ENCODE results near the gene ADNP.
"Not testable (repeated sequence)": the region's sequence is repeated elsewhere in the genome, so short reads cannot be mapped to it uniquely, and the experiment has no call there.

Gene ADNP

GRCh38 chr20:50895111-50895830 lies 36.0 kb downstream of the ADNP start:
- H3K36me3 Mint-ChIP-seq = peaks cover 51% of the 10 kb centered on the region
- H3K27ac Mint-ChIP-seq = no peak overlapping the region
- H3K4me1 Mint-ChIP-seq = peaks cover 34% of the 10 kb centered on the region
- ATAC-seq = no peak
- no peaks in the 10 kb centered on the region for H3K27me3 Mint-ChIP-seq
- no peak overlapping the region for H3K4me3 Mint-ChIP-seq
- no peaks in the 10 kb centered on the region for H3K9me3 Mint-ChIP-seq

GRCh38 chr20:50893620-50894019 lies 37.6 kb downstream of the ADNP start:
- peak overlapping the region; percentile 80 for H3K27ac Mint-ChIP-seq
- no peaks in the 10 kb centered on the region for H3K27me3 Mint-ChIP-seq
- H3K4me3 Mint-ChIP-seq = no peak overlapping the region
- ATAC-seq = no peak
- peaks cover 34% of the 10 kb centered on the region for H3K4me1 Mint-ChIP-seq
- H3K9me3 Mint-ChIP-seq = no peaks in the 10 kb centered on the region
- peaks cover 51% of the 10 kb centered on the region for H3K36me3 Mint-ChIP-seq

GRCh38 chr20:50892394-50892793 lies 38.8 kb downstream of the ADNP start:
- Mint-ChIP-seq H3K4me3 (peak overlapping the region; percentile 16), H3K27me3 (no peaks in the 10 kb centered on the region), H3K27ac (peak overlapping the region; percentile 80), H3K4me1 (peaks cover 26% of the 10 kb centered on the region), H3K9me3 (no peaks in the 10 kb centered on the region), H3K36me3 (peaks cover 39% of the 10 kb centered on the region)
- ATAC-seq = peak; percentile 68

- peak overlapping the region; percentile 80 for H3K27ac Mint-ChIP-seq
- H3K27me3 Mint-ChIP-seq = no peaks in the 10 kb centered on the region
- no peak overlapping the region for H3K4me3 Mint-ChIP-seq
- H3K9me3 Mint-ChIP-seq = no peaks in the 10 kb centered on the region
- ATAC-seq = no peak
- peaks cover 22% of the 10 kb centered on the region for H3K4me1 Mint-ChIP-seq
- peaks cover 30% of the 10 kb centered on the region for H3K36me3 Mint-ChIP-seq
Observed at GRCh38 chr20:50891138-50891537, 40.1 kb downstream of the ADNP start.

- no peak overlapping the region for H3K4me3 Mint-ChIP-seq
- H3K27me3 Mint-ChIP-seq = no peaks in the 10 kb centered on the region
- no peak for ATAC-seq
- peaks cover 12% of the 10 kb centered on the region for H3K4me1 Mint-ChIP-seq
- no peaks in the 10 kb centered on the region for H3K9me3 Mint-ChIP-seq
- no peak overlapping the region for H3K27ac Mint-ChIP-seq
- H3K36me3 Mint-ChIP-seq = peaks cover 23% of the 10 kb centered on the region
Observed at GRCh38 chr20:50887576-50887975, 43.7 kb downstream of the ADNP start.

GRCh38 chr20:50886184-50886790 lies 45.0 kb downstream of the ADNP start:
- no peaks in the 10 kb centered on the region for H3K27me3 Mint-ChIP-seq
- no peak overlapping the region for H3K27ac Mint-ChIP-seq

GRCh38 chr20:50885781-50886180 lies 45.5 kb downstream of the ADNP start:
- Mint-ChIP-seq H3K9me3 (no peaks in the 10 kb centered on the region), H3K27me3 (no peaks in the 10 kb centered on the region), H3K4me1 (no peaks in the 10 kb centered on the region), H3K36me3 (peaks cover 21% of the 10 kb centered on the region), H3K4me3 (no peak overlapping the region), H3K27ac (no peak overlapping the region)
- ATAC-seq = no peak

More at GRCh38 chr20:50886184-50886790, 45.0 kb downstream of the ADNP start:
- Mint-ChIP-seq H3K4me1 (no peaks in the 10 kb centered on the region), H3K36me3 (peaks cover 21% of the 10 kb centered on the region), H3K4me3 (no peak overlapping the region), H3K9me3 (no peaks in the 10 kb centered on the region)
- ATAC-seq = no peak

GRCh38 chr20:50885068-50885467 lies 46.2 kb downstream of the ADNP start:
- no peak overlapping the region for H3K27ac Mint-ChIP-seq
- peaks cover 22% of the 10 kb centered on the region for H3K36me3 Mint-ChIP-seq
- no peak for ATAC-seq
- no peak overlapping the region for H3K4me3 Mint-ChIP-seq
- H3K27me3 Mint-ChIP-seq = no peaks in the 10 kb centered on the region
- H3K4me1 Mint-ChIP-seq = no peaks in the 10 kb centered on the region
- no peaks in the 10 kb centered on the region for H3K9me3 Mint-ChIP-seq

- Mint-ChIP-seq H3K27ac (no peak overlapping the region), H3K9me3 (no peaks in the 10 kb centered on the region), H3K4me3 (no peak overlapping the region), H3K4me1 (no peaks in the 10 kb centered on the region), H3K27me3 (no peaks in the 10 kb centered on the region), H3K36me3 (peaks cover 28% of the 10 kb centered on the region)
- no peak for ATAC-seq
Observed at GRCh38 chr20:50883856-50884255, 47.4 kb downstream of the ADNP start.

- ATAC-seq, H3K9me3 Mint-ChIP-seq, H3K4me1 Mint-ChIP-seq, H3K27ac Mint-ChIP-seq, H3K27me3 Mint-ChIP-seq, H3K4me3 Mint-ChIP-seq: not testable (repeated sequence)
- peaks cover 36% of the 10 kb centered on the region for H3K36me3 Mint-ChIP-seq
Observed at GRCh38 chr20:50881759-50882424, 49.3 kb downstream of the ADNP start.

GRCh38 chr20:50879649-50880550 lies 51.3 kb downstream of the ADNP start:
- H3K27me3 Mint-ChIP-seq = no peaks in the 10 kb centered on the region
- no peak overlapping the region for H3K27ac Mint-ChIP-seq
- no peaks in the 10 kb centered on the region for H3K4me1 Mint-ChIP-seq
- no peak for ATAC-seq
- no peak overlapping the region for H3K4me3 Mint-ChIP-seq
- H3K9me3 Mint-ChIP-seq = no peaks in the 10 kb centered on the region
- peaks cover 49% of the 10 kb centered on the region for H3K36me3 Mint-ChIP-seq

- Mint-ChIP-seq H3K4me1 (no peaks in the 10 kb centered on the region), H3K9me3 (no peaks in the 10 kb centered on the region), H3K27ac (no peak overlapping the region), H3K36me3 (peaks cover 44% of the 10 kb centered on the region), H3K27me3 (no peaks in the 10 kb centered on the region), H3K4me3 (no peak overlapping the region)
- ATAC-seq = no peak
Observed at GRCh38 chr20:50877232-50877743, 53.9 kb downstream of the ADNP start.

GRCh38 chr20:50876816-50877215 lies 54.4 kb downstream of the ADNP start:
- Mint-ChIP-seq H3K27me3 (no peaks in the 10 kb centered on the region), H3K36me3 (peaks cover 39% of the 10 kb centered on the region), H3K9me3 (no peaks in the 10 kb centered on the region), H3K27ac (no peak overlapping the region), H3K4me3 (no peak overlapping the region), H3K4me1 (peaks cover 2% of the 10 kb centered on the region)
- ATAC-seq = no peak

- H3K4me3 Mint-ChIP-seq = no peak overlapping the region
- H3K27me3 Mint-ChIP-seq = no peaks in the 10 kb centered on the region
- H3K36me3 Mint-ChIP-seq = peaks cover 37% of the 10 kb centered on the region
- H3K4me1 Mint-ChIP-seq = peaks cover 9% of the 10 kb centered on the region
- H3K27ac Mint-ChIP-seq = peak overlapping the region; percentile 24
- ATAC-seq = no peak
- H3K9me3 Mint-ChIP-seq = no peaks in the 10 kb centered on the region
Observed at GRCh38 chr20:50876063-50876685, 55.1 kb downstream of the ADNP start.

Measured in stimulated activated memory B cell treated with anti-CD40 and anti-IgM and Interleukin-4, amounts not matched to agents 10 μg/mL and 1 μg/mL and 100 μg/mL, for 72 hours (primary cell).